AG08395 (cell line): ENCODE measurements around the gene PPP4R2.

ENCODE experiments used
- DNase-seq: peaks from one replicate; pipeline ENCODE4 v3.0.0; 2012; ENCODE audit warnings: mixed read lengths, low spot score

PPP4R2 gene

DNA sequence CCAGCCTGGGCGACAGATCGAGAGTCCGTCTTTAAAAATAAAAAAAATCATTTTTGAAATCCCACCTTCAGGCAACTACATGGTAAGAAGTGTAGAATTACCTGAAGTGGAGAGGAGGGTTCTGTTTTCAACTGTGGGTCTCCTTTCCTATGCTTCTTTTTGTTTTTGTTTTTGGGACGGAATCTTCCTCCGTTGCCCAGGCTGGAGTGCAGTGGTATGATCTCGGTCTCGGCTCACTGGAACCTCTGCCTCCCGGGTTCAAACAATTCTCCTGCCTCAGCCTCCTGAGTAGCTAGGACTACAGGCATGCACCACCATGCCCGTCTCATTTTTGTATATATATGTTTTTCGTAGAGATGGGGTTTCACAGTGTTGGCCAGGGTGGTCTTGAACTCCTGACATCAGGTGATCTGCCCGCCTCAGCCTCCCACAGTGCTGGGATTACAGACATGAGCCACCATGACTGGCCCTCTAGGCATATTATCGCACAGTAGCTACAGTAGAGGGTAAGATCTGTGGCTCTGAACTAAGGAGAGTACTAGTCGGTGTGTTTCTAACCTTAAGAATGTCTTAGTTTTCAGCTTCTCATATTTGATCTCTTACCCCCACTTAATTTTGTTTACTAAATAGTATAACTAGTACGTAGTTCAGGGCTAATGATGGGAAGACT is 73.3 kb downstream of the PPP4R2 start:
- no peak for DNase-seq

DNA sequence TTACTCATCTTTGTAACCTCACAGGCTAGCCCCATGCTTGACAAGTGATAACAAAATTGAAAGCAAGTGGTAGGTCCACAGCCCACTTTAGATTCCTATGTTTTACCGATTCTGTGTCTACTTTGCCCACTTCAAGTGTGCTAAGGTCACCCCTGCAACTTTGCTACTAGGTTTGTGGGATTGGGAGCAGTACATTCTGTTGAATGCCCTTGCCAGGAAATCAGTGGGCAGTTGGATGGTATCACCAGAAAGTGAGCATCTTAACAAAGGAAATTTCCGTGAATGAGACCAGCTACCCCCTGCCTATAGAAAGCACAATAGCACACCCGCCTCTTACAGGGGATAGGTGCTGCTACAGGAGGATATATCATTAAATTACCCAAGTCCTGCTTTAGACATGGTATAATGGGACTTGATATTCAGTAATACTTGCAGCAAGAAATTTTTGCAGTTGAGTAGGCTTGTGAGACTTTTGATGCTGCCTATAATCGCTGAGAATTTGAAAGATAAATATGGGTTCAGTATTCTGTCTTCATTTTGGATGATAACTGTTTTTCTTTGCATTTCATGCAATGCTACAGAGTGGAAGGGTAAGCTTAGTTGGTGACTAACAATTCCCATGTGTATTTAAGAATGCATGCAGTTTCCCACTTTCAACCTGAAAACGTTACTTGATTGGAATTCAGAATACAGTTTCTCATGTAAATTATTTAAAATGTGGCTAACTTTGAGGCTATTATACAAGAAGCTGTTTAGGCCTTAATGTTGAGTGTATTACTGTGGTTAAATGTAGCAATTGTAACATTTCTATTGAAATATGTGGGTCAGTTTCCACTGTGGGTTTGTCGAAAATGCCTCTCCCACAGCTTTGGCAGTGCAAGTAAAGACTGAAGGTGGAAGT is 74.3 kb downstream of the PPP4R2 start:
- DNase-seq = peak; percentile 68

DNA sequence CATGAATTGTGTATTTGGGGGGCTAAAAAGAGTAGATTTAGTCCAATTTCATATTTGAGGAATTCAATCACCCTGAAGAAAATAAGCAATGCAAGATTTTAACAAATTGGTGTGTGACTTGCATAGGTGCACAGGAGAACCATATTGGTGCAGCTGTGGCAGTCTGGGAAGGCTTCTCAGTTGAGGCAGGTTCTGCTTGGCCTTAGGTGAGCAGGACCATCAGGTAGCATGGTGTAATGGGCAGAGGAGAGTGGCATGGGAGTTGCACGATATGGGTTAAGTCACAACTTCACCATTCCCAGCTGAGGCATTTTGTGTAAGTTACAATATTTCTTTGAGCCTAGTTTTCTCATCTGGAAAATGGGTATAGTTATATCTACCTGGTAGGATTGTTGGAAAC is 75.3 kb downstream of the PPP4R2 start:
- DNase-seq = no peak

DNA sequence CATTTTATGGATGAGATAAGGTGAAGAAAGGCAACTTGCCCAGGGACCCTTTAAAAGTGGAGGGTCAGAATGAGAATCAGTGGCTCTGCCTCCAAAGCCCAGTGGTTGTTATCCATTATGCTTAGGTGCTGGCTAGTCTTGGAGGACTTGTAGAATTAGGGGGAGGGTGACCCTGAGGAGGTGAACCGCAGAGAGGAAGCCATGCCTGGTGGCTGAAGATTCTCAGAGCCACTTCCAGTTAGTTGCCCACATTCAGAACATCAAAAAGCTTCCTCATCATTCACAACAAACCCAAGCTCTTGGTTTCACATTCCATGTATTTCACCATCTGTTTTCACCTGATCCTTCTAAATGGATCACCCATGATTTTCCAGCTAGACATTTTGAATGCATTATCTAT is 76.0 kb downstream of the PPP4R2 start:
- DNase-seq = no peak

DNA sequence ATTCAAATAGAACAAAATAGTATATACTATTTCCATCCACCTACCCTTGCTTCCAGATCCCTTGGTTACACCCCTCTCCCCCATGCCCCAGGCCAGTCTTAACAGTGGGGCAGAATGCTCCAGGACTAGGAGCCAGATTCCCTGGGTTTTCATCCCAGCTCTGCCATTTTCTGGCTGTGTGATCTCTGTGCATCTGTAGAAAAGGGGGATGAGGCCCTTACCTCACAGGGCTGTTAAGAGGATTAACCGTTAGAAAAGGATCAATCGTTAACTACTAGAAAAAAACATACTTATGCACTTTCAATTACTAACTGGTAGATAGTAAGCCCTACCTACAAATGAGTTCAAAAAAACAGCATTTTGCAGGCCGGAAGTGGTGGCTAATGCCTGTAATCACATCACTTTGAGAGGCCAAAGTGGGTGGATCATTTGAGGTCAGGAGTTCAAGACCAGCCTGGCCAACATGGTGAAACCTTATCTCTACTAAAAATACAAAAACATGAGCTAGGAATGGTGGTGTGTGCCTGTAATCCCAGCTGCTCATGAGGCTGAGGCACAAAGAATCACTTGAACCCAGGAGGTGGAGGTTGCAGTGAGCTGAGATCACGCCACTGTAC is 76.6 kb downstream of the PPP4R2 start:
- no peak for DNase-seq

DNA sequence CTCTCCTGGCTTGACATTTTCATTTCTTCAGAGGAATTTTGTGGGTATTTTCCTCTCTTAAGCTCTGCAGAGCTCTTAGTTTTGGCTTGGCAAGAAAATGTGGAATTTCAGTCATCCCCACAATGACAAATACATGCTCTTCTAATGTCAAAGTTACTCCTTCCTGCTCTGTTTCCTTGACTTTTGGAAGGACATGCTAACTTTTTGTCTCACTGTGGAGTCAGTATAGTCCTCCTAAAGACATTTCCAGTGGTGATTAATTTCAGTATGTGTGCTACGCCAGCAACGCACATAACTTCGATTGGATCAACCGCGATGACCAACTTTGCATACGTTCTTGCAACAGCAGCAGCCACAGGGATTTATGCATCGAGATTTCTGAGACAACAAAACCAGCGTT is 78.2 kb downstream of the PPP4R2 start:
- peak; percentile 51 for DNase-seq

DNA sequence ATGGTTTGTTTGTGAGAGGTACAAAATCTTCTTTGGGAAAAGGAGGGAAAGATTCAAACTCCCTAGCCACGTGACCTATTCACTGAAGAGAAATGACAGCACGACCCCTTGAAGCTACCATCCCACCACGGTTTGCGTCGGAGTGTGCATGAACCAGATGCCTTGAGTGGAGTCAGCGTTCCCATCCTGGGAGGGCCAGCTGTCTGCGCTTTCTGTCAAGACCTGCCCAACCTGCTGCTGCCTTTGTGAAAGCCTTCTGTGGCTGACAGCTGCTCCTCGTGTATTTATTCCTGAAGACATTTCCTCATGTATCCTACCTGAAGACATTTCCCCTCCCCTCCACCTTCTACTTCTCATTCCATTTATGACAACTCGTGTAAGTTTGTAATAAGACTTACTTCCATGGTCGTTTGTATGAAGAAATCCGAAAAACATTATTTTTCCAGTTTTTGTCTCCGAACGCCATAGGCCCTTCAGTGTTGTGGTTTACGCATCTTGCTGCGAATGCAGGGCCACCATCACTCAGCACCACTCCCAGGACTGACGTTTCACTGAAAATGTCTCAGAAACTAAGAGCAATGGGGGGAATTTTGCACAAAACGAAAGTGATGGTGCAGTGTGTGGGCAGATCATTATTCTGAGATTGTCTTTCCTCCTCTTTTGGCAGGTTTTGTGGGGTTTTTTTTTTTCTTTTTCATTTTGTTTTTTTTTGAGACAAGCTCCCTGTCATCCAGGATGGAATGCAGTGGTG is 83.8 kb downstream of the PPP4R2 start:
- no peak for DNase-seq

DNA sequence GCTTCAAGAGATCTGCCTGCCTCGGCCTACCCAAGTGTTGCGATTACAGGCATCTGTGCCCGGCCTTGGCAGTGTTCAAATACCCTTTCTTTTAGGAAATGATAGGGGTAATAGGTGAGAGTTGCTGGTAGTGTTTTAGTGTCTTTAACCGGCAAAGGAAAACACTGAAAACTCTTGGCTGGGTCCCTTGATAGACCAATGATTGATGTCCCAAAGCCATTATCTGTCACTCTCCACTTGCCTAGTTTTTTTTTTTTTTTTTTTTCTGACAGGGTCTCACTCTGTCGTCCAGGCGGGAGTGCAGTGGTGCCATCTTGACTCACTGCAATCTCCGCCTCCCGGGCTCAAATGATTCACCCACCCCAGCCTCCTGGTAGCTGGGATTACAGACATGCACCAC is 84.5 kb downstream of the PPP4R2 start:
- DNase-seq = no peak

DNA sequence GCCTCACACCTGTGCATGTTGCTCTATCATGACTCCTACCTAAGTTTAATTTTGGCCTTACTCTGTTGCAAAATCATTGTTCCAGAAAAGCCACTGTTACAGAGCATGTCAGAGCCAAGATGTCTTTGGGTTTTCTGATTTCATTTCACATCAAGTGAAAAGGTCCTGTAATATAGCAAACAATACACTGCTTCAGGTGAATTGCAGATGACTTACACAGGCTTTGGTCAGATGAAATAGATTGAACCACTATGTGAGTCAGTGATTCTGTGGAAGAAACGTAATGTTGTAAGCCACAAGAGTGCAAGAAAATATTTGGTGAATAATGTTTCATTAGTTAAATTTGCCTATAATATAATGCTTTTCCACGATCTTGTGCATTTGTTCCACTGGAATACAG is 87.6 kb downstream of the PPP4R2 start:
- no peak for DNase-seq

DNA sequence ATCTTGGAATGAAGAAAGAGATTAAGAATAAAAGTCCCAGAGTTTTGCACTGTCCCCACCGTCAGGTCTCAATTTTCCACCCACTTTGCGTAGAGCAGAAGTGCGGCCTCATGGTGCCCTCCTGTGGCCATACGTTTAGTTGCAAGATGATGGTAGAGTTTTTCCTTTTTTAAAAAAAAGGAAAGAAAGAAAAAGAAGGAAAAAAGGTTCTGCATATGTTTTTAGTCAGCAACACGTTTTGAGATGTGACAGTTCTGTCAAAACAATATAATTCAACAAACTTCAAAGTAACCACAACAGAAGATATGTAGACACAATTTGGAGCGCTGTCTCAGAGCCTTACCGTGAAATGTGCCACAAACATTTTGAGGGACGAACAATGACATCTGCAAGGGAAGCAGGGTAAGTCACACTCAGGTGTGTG is 89.5 kb downstream of the PPP4R2 start:
- peak; percentile 64 for DNase-seq

DNA sequence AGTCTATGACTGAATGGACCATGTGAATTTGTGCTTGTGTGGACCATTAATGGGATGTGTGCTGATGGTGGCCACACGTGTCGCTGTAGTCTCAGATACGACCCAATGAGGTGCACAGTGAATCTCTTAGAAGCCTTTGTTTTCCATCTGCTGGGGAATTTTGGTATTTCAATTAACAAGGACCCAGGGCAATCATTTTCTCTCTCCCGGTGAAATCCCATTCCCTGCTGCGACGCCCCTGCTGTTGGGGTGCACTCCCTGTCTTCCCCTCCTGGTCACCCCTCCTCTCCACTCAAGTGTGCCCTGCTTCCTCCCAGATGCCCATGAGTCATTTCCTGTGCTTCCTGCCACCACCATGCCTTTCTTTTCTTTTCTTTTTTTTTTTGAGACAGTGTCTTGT is 97.5 kb downstream of the PPP4R2 start:
- DNase-seq = peak; percentile 25

DNA sequence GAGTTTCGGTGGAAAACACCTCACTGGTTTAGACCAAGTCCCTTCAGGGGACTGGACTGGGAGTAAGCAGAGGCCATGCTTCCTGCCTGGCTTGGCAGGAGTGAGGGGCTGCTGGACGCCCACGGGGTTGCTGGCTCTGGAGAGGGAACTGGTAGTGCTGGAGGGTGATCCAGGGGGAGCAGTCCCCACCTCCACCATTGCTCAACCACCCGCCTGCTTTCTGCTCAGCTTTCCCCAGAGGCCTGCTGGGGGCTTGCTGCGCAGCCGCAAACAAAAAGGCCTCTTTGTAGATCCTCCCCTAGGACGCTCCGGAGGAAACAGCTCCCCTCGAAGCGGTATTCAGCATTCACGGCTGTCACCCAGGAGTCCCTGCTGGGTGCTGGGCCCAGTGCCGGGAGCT is 98.3 kb downstream of the PPP4R2 start:
- DNase-seq = no peak

DNA sequence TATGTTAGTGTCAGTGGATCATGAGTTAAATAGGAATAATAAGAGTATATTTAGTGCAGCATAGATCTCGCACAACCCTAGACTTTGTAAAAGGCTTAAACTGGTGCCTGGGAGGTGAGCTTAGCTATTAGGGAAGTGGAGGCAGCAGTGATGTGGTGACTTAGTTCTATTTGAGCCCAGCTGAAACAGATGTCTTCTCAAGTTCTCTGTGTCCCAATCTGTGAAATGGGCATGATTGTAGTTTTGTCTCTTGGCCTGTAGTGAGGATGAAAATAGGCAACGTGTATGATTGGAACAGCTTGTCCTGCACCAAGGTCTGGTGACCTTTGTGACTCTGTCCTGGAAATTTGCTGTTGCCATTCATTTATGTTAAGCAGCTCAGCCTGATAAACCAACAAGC is 99.6 kb downstream of the PPP4R2 start:
- no peak for DNase-seq

DNA sequence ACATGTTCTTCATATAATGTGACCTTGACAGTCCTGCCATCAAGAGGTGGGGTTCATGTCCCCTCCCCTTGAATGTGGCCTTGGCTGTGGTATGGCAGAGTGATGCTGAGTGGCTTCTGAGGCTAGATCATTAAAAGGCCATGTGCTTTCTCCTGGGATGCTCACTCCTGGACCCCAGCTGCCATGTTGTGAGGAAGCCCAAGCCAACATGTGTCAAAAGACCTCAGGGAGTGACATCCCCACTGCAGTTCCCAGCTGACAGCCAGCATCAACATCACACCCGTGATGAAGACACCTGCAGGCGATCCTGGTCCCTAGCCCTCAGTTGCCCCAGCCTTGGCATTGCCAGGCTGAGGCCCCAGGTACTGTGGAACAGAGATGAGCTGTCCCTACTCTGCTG is 101.4 kb downstream of the PPP4R2 start:
- no peak for DNase-seq

DNA sequence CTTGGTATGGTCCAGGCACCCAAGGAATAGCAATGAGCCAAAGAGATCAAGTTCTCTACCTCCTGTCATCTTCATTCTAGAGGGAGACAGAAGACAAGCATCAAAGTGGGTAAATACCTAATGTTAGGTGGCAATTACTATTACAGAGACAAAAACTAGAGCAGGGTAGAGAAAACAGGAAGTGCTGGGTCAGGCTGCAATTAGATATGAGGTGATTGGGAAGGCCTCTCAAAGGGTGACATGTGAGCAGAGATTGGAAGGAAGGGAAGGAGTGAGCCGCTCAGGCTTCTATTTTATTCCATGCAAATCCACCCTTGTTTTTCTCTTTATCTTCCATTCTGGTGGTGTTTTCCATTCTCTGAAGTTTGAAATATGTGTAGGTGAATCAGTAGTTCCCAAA is 102.3 kb downstream of the PPP4R2 start:
- no peak for DNase-seq

DNA sequence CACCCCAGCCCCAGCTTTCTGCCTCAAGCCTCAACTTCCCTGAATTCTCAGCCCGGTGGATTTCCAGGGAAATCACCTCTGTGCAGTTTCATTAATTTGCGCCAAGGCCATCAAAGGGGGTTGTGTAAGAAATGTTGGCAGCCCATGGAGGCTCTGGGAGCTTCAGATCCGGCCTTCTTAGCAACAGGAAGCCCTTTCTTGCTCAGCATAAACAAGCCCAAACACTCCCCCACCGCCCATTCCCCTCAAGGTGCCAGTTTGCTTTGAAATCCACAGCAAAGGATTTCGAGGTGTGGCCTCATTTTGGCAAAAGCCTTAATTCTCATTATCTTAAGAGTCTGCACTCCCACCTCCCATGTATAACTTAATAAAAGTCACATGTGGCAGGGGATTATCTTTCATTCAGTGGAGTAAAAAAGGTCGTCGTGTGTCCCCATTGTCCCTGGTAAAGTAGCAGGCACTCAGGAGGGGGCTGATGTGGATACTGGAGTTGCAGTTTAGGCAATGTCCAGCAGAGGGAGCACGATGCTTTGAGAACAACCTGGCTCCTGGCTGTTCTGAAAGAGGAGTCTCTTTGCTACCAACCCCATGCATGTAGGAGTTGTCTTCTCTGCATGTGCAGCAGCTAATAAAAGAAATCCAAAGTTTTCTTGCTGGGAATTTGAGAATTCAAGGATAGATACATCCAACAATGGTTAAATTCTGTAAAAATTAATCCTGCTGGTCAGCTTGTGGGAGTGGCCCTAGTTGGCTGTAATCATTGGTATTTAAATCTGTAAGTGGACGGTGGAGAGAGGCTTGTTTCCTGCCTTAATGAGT is 104.3 kb downstream of the PPP4R2 start:
- peak; percentile 92 for DNase-seq

DNA sequence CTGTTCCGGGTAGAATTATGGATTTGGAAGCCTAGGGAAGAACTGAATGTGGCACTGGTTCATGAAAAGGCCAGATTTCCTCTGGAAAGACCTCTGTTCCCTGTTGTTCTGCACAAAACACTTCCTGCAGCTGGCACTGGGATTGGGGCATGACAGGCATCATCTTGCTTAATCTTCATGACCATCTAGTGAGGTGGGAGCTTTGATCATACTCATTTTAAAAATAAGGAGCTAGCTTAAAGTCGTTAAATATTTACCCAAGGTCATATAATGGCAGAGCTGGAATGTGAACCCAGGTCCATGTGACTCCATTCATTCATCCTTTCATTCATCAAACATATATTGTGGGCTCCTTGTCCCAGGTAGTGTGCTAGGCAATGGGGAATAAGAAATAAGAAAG is 105.3 kb downstream of the PPP4R2 start:
- DNase-seq = no peak

DNA sequence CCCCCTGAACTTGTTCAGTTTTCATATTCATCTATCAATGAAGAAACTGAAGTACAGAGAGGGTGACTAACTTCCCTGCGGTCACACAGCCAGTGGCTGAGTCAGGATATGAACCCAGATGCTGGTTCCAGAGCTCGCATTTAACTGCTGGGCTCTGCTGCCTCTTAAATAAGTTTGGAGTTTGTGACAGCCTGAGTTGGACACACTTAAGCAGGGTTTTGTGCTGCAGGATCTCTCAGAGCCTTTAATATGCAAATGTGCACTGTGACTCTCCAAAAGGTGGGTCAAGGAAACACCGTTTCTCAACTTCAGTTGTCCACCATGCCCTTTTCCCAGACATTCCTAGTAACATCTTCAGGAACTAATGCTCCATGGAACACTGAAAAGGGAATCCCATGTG is 110.6 kb downstream of the PPP4R2 start:
- no peak for DNase-seq

DNA sequence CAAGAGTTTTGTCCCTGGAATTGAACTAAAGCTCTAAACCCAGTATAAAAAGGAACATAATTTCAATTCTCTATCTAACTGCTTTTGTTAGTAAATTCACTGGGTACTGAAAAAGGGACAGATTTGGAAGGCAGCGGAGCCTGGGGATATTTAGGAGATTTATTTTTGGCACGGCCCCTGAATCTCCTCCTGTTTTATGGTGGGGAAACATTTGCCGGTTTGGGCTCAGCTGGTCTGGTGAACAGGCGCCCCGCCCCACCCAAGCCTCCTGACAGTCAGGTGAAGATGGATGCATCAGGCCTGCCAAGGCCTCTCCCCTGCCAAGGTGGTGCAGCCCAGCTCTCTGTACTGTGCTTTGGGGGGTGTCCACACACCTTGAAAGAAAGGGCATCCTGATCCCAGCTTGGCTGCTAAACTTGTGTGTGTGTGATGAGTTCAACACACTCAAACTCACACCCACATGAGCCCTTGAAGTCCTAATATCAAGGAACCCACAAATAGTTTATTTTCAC is 111.1 kb downstream of the PPP4R2 start:
- no peak for DNase-seq

DNA sequence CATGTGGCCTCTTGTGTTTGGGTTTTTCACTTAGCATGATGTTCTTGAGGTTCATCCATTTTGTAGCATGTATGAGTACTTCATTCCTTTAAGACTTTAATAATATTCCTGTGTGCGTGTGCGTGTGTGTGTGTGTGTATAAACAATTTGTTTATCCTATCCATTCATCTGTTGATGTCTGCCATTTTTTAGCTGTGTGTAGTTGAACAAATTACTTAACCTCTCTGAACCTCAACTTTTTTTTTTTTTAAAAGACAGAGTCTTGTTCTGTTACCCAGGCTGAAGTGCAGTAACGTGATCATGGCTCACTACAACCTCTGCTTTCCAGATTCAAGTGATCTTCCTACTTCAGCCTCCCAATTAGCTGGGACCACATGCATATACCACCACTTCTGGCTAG is 112.1 kb downstream of the PPP4R2 start:
- DNase-seq = no peak

DNA sequence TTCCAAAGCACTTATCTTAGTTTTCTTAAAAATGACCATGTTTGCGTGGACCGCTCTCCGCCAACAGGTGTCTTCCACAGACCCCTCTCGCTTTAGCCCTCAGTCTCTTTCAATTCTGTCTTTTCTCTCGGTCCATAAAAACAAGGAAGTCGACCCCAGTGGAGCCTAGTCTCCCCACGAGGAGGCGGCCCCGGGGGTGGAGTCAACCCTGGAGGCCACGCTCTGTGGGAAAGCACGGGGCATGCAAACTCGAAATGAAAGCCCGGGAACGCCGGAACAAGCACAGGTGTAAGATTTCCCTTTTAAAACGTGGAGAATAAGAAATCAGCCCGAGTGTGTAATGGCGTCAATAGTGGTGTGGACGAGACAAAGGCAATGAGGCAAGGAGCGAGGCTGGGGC is 113.9 kb downstream of the PPP4R2 start:
- DNase-seq = no peak
